ENCODE measurements around the gene OSBPL6.

DNA sequence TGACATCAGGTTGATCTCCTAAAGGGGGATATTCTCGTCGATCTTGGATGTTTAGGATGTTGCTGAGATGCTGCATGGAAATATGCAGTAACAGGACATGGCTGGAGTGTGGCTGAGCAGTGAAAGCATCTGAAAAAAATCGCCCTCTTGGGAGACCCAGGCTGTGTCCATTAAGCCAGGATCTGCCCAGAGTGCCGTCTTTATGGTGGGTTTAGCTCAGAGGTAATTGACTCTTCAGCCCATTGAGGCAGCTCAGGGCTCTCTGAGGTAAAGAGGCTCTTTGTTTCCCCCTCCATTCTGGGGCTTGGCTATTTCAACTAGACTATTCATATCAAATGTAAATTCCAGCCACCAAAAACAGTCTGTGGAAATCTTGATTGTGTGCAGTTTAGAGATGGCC is 26.5 kb downstream of the OSBPL6 start:
- TF ChIP-seq, protein P1, sequence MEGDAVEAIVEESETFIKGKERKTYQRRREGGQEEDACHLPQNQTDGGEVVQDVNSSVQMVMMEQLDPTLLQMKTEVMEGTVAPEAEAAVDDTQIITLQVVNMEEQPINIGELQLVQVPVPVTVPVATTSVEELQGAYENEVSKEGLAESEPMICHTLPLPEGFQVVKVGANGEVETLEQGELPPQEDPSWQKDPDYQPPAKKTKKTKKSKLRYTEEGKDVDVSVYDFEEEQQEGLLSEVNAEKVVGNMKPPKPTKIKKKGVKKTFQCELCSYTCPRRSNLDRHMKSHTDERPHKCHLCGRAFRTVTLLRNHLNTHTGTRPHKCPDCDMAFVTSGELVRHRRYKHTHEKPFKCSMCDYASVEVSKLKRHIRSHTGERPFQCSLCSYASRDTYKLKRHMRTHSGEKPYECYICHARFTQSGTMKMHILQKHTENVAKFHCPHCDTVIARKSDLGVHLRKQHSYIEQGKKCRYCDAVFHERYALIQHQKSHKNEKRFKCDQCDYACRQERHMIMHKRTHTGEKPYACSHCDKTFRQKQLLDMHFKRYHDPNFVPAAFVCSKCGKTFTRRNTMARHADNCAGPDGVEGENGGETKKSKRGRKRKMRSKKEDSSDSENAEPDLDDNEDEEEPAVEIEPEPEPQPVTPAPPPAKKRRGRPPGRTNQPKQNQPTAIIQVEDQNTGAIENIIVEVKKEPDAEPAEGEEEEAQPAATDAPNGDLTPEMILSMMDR (optimal IDR thresholded peaks at IDR 0.05 in 1 of 3, IDR thresholded peaks at IDR 0.05 in 1 of 3, conservative IDR thresholded peaks at IDR 0.05 in 1 of 3; ENCODE audit: extremely low read depth in 1 of 3, insufficient read depth in 2 of 3, low read length in 3 of 3) = no peak
- no peak for TF ChIP-seq EZH2 (IDR thresholded peaks at IDR 0.05; ENCODE audit: low read length)

Data from keratinocyte (primary cell).